Endodermal cell (in vitro differentiated cells): ENCODE measurements around the gene VIT. TPM values are rescaled to one million over a fixed set of nuclear protein-coding genes. Genes with fewer than 3 reads are reported as not detected.
A peak's percentile ranks its signal among the peaks of the same experiment; 100 is the strongest.

Experiments
- DNase-seq: peaks from one replicate; pipeline ENCODE4 v3.0.0-alpha.2; 2017
- H3K27ac ChIP-seq: 2 replicates; pipeline ENCODE4 v1.5.1; 2013; ENCODE audit warnings: mild to moderate bottlenecking, low read depth, low read length, moderate library complexity
- H3K27me3 ChIP-seq: 2 replicates; pipeline ENCODE4 v1.6.1; 2013; ENCODE audit warnings: mild to moderate bottlenecking, low read length, moderate library complexity; ENCODE audit not compliant: insufficient read depth, control insufficient read depth, poor library complexity, severe bottlenecking
- H3K36me3 ChIP-seq: 2 replicates; pipeline ENCODE4 v1.7.0; 2013; ENCODE audit warnings: mild to moderate bottlenecking, low read length, moderate library complexity; ENCODE audit not compliant: control insufficient read depth, insufficient read depth
- H3K4me1 ChIP-seq: one replicate; pipeline ENCODE4 v1.7.0; 2013; ENCODE audit warnings: low read length; ENCODE audit not compliant: control insufficient read depth, insufficient read depth
- H3K4me3 ChIP-seq: 2 replicates; pipeline ENCODE4 v1.5.1; 2013; ENCODE audit warnings: mild to moderate bottlenecking, low read length, moderate library complexity
- H3K9ac ChIP-seq: 2 replicates; pipeline ENCODE4 v1.6.1; 2013; ENCODE audit warnings: mild to moderate bottlenecking, low read length, moderate library complexity; ENCODE audit not compliant: poor library complexity, severe bottlenecking; ENCODE audit errors: extremely low read depth
- H3K9me3 ChIP-seq: 2 replicates; pipeline ENCODE4 v1.6.1; 2013; ENCODE audit warnings: mild to moderate bottlenecking, low read length, moderate library complexity; ENCODE audit not compliant: control insufficient read depth
- H3K27ac Mint-ChIP-seq: 2 replicates; pipeline ENCODE4 v1.8.0; 2020; ENCODE audit warnings: mixed read lengths
- H3K27me3 Mint-ChIP-seq: 2 replicates; pipeline ENCODE4 v1.8.0; 2021; ENCODE audit warnings: mild to moderate bottlenecking, mixed read lengths; ENCODE audit not compliant: insufficient read depth
- H3K36me3 Mint-ChIP-seq: 2 replicates; pipeline ENCODE4 v1.8.0; 2020; ENCODE audit warnings: low read depth, mixed read lengths
- H3K4me1 Mint-ChIP-seq: 2 replicates; pipeline ENCODE4 v1.8.0; 2020; ENCODE audit warnings: mixed read lengths
- H3K4me3 Mint-ChIP-seq: 2 replicates; pipeline ENCODE4 v1.8.0; 2020; ENCODE audit warnings: mild to moderate bottlenecking, moderate library complexity, mixed read lengths
- H3K9me3 Mint-ChIP-seq: 2 replicates; pipeline ENCODE4 v1.8.0; 2020; ENCODE audit warnings: mild to moderate bottlenecking, mixed read lengths
- WGBS, 2 experiments: methylation state at CpG; one replicate each; pipeline versions ENCODE4 v1.1.5 to v1.1.7; 2013; ENCODE audit warnings: missing lambda C conversion rate in 2 of 2, mixed read lengths in 1 of 2; ENCODE audit not compliant: insufficient coverage in 1 of 2, insufficient read length in 1 of 2; 5-methylcytosine and 5-hydroxymethylcytosine counted together
- total RNA-seq, 2 donors: library from RNA; stranded (reverse); fragmentation: NEBNext Ultra II Directional in 1 of 2; extraction: Animal tissue kit (Norgen Biotek cat#: 25700) in 1 of 2; gene quantifications; 2 replicates in 1 of 2; 3 replicates in 1 of 2; pipeline ENCODE4 v1.2.1, GENCODE V29; 2021
- TF ChIP-seq, protein P1 (sequence below): fragments of 200-600 bp; sonication (generic); conservative IDR thresholded peaks from 2 replicates; pipeline ENCODE4 v1.5.0; 2021; ENCODE audit warnings: antibody characterized with exemption, mild to moderate bottlenecking

Gene VIT
- total RNA-seq, 2 donors from 2014 or later: 0.53 TPM; not detected in 1

DNA sequence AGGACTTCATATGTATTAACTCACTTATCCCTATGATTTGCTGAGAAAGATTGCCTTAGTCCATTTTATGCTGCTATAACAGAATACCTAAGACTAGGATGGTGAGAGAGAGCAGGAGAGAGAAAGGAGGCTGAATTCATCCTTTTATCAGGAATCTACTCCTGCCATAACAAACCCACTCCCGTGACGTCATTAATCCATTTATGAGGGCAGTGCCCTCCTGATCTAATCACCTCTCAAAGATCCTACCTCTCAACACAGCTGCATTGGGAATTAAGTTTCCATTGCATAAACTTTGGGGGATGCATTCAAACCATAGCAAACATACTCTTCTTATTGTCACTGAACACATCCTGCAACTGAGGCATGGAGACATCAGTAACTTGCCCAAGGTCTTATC is 122.0 kb downstream of the VIT start:
- H3K4me3 Mint-ChIP-seq: no peak overlapping the region
- TF ChIP-seq, protein P1, sequence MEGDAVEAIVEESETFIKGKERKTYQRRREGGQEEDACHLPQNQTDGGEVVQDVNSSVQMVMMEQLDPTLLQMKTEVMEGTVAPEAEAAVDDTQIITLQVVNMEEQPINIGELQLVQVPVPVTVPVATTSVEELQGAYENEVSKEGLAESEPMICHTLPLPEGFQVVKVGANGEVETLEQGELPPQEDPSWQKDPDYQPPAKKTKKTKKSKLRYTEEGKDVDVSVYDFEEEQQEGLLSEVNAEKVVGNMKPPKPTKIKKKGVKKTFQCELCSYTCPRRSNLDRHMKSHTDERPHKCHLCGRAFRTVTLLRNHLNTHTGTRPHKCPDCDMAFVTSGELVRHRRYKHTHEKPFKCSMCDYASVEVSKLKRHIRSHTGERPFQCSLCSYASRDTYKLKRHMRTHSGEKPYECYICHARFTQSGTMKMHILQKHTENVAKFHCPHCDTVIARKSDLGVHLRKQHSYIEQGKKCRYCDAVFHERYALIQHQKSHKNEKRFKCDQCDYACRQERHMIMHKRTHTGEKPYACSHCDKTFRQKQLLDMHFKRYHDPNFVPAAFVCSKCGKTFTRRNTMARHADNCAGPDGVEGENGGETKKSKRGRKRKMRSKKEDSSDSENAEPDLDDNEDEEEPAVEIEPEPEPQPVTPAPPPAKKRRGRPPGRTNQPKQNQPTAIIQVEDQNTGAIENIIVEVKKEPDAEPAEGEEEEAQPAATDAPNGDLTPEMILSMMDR: no peak
- WGBS, 2 experiments: 87 to 89% methylated on average over 2 of the region's 2 CpGs

DNA sequence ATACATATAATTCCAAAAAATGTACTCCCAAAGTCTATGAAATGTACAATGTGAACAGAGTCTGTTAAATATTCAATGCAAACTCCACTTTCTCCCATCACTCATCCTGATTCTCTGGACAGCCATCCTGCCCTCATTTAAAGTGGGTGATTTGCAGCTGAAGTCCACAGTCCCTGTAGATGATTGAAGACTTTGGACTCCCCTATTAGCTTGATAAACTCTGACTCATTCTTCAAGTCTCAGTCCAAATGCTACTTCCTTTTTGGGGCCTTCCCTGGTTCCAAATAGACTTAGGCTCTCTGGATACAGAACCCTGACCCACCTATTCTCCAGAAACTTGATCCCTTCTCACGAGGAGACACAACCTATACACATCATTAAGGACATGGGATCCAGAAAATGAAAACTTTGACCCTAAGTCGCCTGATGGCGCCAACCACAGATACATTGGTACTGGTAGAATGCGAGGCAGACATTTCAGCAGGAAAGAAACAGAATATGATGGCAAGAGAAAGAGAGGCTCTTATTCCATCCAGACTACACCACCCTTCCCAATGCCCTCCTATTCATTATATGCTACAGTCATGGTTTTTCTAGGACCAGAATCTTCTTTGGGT is 122.7 kb downstream of the VIT start:
- WGBS, 2 experiments: 86 to 88% methylated on average over 4 of the region's 4 CpGs
- H3K4me1 Mint-ChIP-seq: peaks cover 17% of the 10 kb centered on the region
- H3K9ac ChIP-seq: no peak overlapping the region
- H3K36me3 ChIP-seq: no peaks in the 10 kb centered on the region
- H3K4me3 Mint-ChIP-seq: no peak overlapping the region
- H3K4me1 ChIP-seq: no peaks in the 10 kb centered on the region
- H3K27ac Mint-ChIP-seq: no peak overlapping the region
- no peaks in the 10 kb centered on the region for H3K36me3 Mint-ChIP-seq
- H3K9me3 Mint-ChIP-seq: no peaks in the 10 kb centered on the region
- TF ChIP-seq, protein P1: peak; percentile 60
- DNase-seq: peak; percentile 65
- H3K4me3 ChIP-seq: no peak overlapping the region
- H3K27me3 ChIP-seq: no peaks in the 10 kb centered on the region
- no peaks in the 10 kb centered on the region for H3K27me3 Mint-ChIP-seq
- H3K27ac ChIP-seq: no peak overlapping the region
- H3K9me3 ChIP-seq: no peaks in the 10 kb centered on the region

More for the DNA sequence above, 122.0 kb downstream of the VIT start:
- no peaks in the 10 kb centered on the region for H3K27me3 ChIP-seq
- H3K9ac ChIP-seq: no peak overlapping the region
- Mint-ChIP-seq H3K27me3 (no peaks in the 10 kb centered on the region), H3K36me3 (no peaks in the 10 kb centered on the region), H3K27ac (no peak overlapping the region), H3K9me3 (no peaks in the 10 kb centered on the region), H3K4me1 (peaks cover 15% of the 10 kb centered on the region)
- H3K9me3 ChIP-seq: no peaks in the 10 kb centered on the region
- H3K36me3 ChIP-seq: no peaks in the 10 kb centered on the region
- DNase-seq: no peak
- H3K4me3 ChIP-seq: no peak overlapping the region
- no peaks in the 10 kb centered on the region for H3K4me1 ChIP-seq
- no peak overlapping the region for H3K27ac ChIP-seq

DNA sequence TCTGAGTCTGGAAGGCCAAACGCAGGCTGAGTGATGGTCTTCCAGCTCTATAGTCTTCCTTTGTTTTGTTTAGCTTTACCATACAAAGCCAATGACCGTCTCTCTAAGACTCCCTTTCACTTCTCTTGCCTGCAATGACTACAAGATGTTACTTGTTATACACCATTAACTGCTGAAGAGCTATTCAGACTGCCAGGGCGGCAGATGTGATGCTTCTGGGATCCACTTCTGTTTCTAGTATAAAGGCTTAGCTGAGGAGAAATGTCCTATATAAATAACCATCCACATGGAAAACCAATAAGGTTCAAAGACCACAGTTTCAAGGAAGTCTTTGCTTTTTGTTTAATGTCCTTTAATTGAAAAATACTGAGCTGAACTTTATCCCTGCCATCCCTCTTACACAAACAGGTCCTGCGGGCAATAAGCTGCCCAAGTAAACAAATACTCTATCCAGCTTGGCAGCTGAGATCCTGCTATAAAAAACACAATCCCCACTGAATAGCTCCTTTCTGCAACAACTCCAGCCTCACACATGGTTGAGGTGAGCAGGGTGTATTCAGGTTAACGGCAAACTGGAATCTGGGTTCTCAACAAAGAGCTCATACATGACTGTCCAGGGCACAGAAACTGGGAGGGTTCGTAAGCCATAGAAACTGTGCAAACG is 124.6 kb downstream of the VIT start:
- Histone ChIP-seq H3K4me1 (no peaks in the 10 kb centered on the region), H3K4me3 (no peak overlapping the region), H3K27me3 (no peaks in the 10 kb centered on the region), H3K9ac (no peak overlapping the region), H3K36me3 (no peaks in the 10 kb centered on the region), H3K9me3 (no peaks in the 10 kb centered on the region), H3K27ac (no peak overlapping the region)
- Mint-ChIP-seq H3K27ac (no peak overlapping the region), H3K27me3 (no peaks in the 10 kb centered on the region), H3K4me1 (peaks cover 21% of the 10 kb centered on the region), H3K9me3 (no peaks in the 10 kb centered on the region), H3K4me3 (no peak overlapping the region), H3K36me3 (no peaks in the 10 kb centered on the region)
- WGBS, 2 experiments: 92 to 95% methylated on average over 4 to 7 of the region's 7 CpGs
- no peak for DNase-seq
- TF ChIP-seq, protein P1: no peak
